PFSK-1 (cell line): Measurements from ENCODE around the gene SLC16A9. TPM values are rescaled to one million over a fixed set of nuclear protein-coding genes. Genes with fewer than 3 reads are reported as not detected.
A peak's percentile ranks its signal among the peaks of the same experiment; 100 is the strongest.

ENCODE experiments used
- FOXP2 ChIP-seq: optimal IDR thresholded peaks from 2 replicates; pipeline ENCODE3; 2011; ENCODE audit warnings: borderline replicate concordance, control low read depth, inconsistent platforms; ENCODE audit not compliant: insufficient read depth; ENCODE audit errors: extremely low read length, extremely low read depth
- POLR2AphosphoS5 ChIP-seq: IDR thresholded peaks from 2 replicates; pipeline ENCODE4 v1.6.1; 2012; ENCODE audit warnings: low read depth, mild to moderate bottlenecking, control low read depth, low read length, moderate library complexity
- SIN3A ChIP-seq: IDR thresholded peaks from 2 replicates; pipeline ENCODE4 v1.6.1; 2012; ENCODE audit warnings: mild to moderate bottlenecking, low read length, moderate library complexity, borderline replicate concordance; ENCODE audit not compliant: insufficient read depth
- TAF1 ChIP-seq: IDR thresholded peaks from 2 replicates; pipeline ENCODE4 v1.6.1; 2012; ENCODE audit warnings: low read length, control low read depth, borderline replicate concordance; ENCODE audit not compliant: insufficient read depth
- polyA plus RNA-seq: library from polyadenylated mRNA; unstranded; fragments of >200 nt; gene quantifications from one replicate; pipeline ENCODE4 v1.2.1, GENCODE V29; 2012; ENCODE audit warnings: low read depth, missing spikeins; ENCODE audit not compliant: insufficient read length
- TF ChIP-seq, protein P1 (sequence below), 2 experiments: IDR thresholded peaks; 2 replicates each; pipeline versions ENCODE4 v1.6.1 to v1.8.0; 2011 to 2012; ENCODE audit warnings: low read depth in 2 of 2, low read length in 2 of 2, control low read depth in 1 of 2, inconsistent platforms in 1 of 2, mild to moderate bottlenecking in 1 of 2, moderate library complexity in 1 of 2; ENCODE audit not compliant: insufficient read depth in 1 of 2

Gene SLC16A9, protein sequence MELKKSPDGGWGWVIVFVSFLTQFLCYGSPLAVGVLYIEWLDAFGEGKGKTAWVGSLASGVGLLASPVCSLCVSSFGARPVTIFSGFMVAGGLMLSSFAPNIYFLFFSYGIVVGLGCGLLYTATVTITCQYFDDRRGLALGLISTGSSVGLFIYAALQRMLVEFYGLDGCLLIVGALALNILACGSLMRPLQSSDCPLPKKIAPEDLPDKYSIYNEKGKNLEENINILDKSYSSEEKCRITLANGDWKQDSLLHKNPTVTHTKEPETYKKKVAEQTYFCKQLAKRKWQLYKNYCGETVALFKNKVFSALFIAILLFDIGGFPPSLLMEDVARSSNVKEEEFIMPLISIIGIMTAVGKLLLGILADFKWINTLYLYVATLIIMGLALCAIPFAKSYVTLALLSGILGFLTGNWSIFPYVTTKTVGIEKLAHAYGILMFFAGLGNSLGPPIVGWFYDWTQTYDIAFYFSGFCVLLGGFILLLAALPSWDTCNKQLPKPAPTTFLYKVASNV
- 0.20 TPM for polyA plus RNA-seq

GRCh38 chr10:59709395-59710125, at the start of gene SLC16A9:
SLC16A9 (minus strand) TSS chr10:59709850; CDS start chr10:59684291, 25,559 bp downstream.
- peak; percentile 21 for TF ChIP-seq FOXP2
- TF ChIP-seq SIN3A: no peak
- TF ChIP-seq, protein P1, sequence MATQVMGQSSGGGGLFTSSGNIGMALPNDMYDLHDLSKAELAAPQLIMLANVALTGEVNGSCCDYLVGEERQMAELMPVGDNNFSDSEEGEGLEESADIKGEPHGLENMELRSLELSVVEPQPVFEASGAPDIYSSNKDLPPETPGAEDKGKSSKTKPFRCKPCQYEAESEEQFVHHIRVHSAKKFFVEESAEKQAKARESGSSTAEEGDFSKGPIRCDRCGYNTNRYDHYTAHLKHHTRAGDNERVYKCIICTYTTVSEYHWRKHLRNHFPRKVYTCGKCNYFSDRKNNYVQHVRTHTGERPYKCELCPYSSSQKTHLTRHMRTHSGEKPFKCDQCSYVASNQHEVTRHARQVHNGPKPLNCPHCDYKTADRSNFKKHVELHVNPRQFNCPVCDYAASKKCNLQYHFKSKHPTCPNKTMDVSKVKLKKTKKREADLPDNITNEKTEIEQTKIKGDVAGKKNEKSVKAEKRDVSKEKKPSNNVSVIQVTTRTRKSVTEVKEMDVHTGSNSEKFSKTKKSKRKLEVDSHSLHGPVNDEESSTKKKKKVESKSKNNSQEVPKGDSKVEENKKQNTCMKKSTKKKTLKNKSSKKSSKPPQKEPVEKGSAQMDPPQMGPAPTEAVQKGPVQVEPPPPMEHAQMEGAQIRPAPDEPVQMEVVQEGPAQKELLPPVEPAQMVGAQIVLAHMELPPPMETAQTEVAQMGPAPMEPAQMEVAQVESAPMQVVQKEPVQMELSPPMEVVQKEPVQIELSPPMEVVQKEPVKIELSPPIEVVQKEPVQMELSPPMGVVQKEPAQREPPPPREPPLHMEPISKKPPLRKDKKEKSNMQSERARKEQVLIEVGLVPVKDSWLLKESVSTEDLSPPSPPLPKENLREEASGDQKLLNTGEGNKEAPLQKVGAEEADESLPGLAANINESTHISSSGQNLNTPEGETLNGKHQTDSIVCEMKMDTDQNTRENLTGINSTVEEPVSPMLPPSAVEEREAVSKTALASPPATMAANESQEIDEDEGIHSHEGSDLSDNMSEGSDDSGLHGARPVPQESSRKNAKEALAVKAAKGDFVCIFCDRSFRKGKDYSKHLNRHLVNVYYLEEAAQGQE (IDR thresholded peaks at IDR 0.05; ENCODE audit: insufficient read depth in 1 of 2, low read depth in 2 of 2, low read length in 2 of 2): no peak
- TF ChIP-seq TAF1: 0 out of 2 replicates have a peak, but pooled peaks have one; percentile 4
- no peak; the same call in 1 of the 2 replicates for TF ChIP-seq POLR2AphosphoS5

DNA sequence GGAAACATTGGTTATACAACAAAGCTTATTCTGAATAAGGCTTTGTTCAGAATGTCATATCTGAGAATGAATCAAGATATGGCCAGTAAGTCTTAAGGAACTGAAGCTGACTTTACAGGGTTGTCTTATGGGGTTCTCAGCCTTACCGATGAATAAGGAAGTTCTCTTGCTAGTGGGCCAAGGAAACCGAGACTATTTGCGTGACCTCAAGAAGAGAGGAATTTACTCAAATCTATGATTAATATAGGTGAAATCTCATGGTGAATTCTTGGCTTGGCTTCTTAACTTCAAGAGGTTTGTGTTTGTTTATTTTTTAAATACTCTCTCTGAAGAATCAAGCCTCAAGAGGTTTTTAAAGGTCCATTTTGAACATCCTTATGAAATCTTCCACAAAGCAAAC, 48.3 kb upstream of the SLC16A9 start:
- TF ChIP-seq TAF1: no peak
- TF ChIP-seq, protein P1 (IDR thresholded peaks at IDR 0.05; ENCODE audit: insufficient read depth in 1 of 2, low read depth in 2 of 2, low read length in 2 of 2): no peak

GRCh38 chr10:59754951-59755350, 45.3 kb upstream of the SLC16A9 start:
- TF ChIP-seq, protein P1 (IDR thresholded peaks at IDR 0.05; ENCODE audit: insufficient read depth in 1 of 2, low read depth in 2 of 2, low read length in 2 of 2): no peak
- TF ChIP-seq SIN3A (no peak), POLR2AphosphoS5 (no peak), TAF1 (no peak), FOXP2 (no peak)

DNA sequence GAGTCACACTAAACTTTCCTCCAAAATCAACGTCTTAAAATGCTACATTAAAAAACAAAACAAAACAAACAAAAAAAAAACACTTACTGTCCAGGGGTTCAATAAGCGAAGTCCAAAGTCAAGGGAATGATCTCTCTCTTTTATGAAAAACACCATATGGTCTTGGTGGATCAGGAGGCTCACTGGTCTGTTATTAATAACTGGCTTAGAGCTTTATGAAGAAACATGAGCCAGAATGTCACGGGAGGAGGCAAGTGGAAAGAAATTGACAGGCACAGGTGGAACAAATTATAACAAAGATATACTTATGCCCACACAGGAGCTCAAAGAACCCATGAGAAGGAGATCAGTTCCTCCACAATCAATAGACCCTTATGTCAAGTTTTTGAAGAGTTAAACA, 43.6 kb upstream of the SLC16A9 start, which contains the start of gene MRLN:
TSS of gene MRLN (minus strand) at position 189 of the 400 bp plus-strand sequence.
- no peak for TF ChIP-seq SIN3A

DNA sequence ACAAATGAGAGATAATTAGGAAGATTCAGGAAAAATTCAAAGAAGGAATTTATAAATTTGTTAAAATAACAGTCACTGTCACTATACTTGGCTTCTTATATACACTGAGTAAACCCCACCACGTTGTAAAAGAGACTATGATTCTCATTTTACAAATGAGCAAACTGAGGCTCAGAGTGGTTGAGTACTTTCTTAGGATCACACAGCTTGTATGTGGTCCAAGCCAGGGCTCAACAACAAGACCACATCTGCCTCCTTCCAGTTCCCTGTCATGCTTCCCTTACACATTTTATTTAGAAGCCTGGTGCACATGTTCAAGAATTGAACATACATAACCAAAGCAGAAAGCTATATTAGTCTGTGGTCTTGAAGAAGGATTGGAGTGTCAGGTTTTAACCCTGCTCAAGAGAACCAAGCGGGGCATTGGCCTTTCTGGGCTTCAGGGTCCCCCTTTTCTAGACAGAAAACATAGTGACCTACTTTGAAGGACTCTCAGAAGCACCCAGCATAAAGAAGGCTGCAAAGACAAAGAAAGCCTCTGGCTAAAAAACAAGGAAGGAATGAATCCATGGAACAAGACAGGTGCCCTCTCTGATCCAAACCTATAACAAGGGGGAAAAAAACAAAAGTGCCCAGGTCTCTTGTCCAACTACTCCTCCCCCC, 42.8 kb upstream of the SLC16A9 start:
- no peak for TF ChIP-seq SIN3A
- TF ChIP-seq, protein P1 (IDR thresholded peaks at IDR 0.05; ENCODE audit: insufficient read depth in 1 of 2, low read depth in 2 of 2, low read length in 2 of 2): no peak
- TF ChIP-seq FOXP2: no peak
- no peak for TF ChIP-seq POLR2AphosphoS5
- no peak for TF ChIP-seq TAF1
